SJCRH30 (cell line): ENCODE data around the gene CKLF. TPM values are rescaled to one million over a fixed set of nuclear protein-coding genes. Genes with fewer than 3 reads are reported as not detected.
"Not testable (repeated sequence)": the region's sequence is repeated elsewhere in the genome, so short reads cannot be mapped to it uniquely, and the experiment has no call there.

Experiments
- DNase-seq, 2 experiments: peaks; one replicate each; pipeline ENCODE4 v3.0.0-alpha.2; 2015 to 2020
- H3K27ac ChIP-seq: fragments of 250-450 bp; sonication (Bioruptor Pico); 2 replicates; pipeline ENCODE4 v1.5.1; 2020; ENCODE audit warnings: mild to moderate bottlenecking, moderate library complexity
- H3K27me3 ChIP-seq: fragments of 250-450 bp; sonication (Bioruptor Pico); 2 replicates; pipeline ENCODE4 v1.5.1; 2020; ENCODE audit warnings: mild to moderate bottlenecking, moderate library complexity
- H3K36me3 ChIP-seq: fragments of 250-450 bp; sonication (Bioruptor Pico); 2 replicates; pipeline ENCODE4 v1.5.1; 2020; ENCODE audit warnings: mild to moderate bottlenecking, moderate library complexity
- H3K4me1 ChIP-seq: fragments of 250-450 bp; sonication (Bioruptor Pico); 2 replicates; pipeline ENCODE4 v1.5.1; 2020; ENCODE audit warnings: mild to moderate bottlenecking, moderate library complexity
- H3K4me3 ChIP-seq: fragments of 250-450 bp; sonication (Bioruptor Pico); 2 replicates; pipeline ENCODE4 v1.5.1; 2020; ENCODE audit warnings: mild to moderate bottlenecking, moderate library complexity
- H3K9me3 ChIP-seq: fragments of 250-450 bp; sonication (Bioruptor Pico); replicated peaks from 2 replicates; pipeline ENCODE4 v1.5.1; 2020; ENCODE audit warnings: mild to moderate bottlenecking, moderate library complexity
- total RNA-seq: library from RNA; depleted of rRNA; stranded (reverse); fragments of >200 nt; shearing (Covaris generic); gene quantifications from 2 replicates; pipeline ENCODE4 v1.2.3, GENCODE V29; 2014

The CKLF gene
- total RNA-seq, 1 experiment from 2014 or later: 127 TPM

- Histone ChIP-seq H3K36me3 (no peaks in the 10 kb centered on the region), H3K9me3 (no peaks in the 10 kb centered on the region), H3K4me1 (no peaks in the 10 kb centered on the region), H3K4me3 (no peak overlapping the region), H3K27me3 (no peaks in the 10 kb centered on the region), H3K27ac (no peak overlapping the region)
- DNase-seq: no peak
These were observed 49.1 kb downstream of the CKLF start for GRCh38 chr16:66601471-66601870.

GRCh38 chr16:66603537-66604375 lies 51.4 kb downstream of the CKLF start:
- DNase-seq: peak; percentile 83 to 84
- peaks cover 5% of the 10 kb centered on the region; the same call in 1 of the 2 replicates for H3K4me1 ChIP-seq
- H3K27me3 ChIP-seq: no peaks in the 10 kb centered on the region
- H3K27ac ChIP-seq: peak overlapping the region; percentile 61
- H3K4me3 ChIP-seq: peak overlapping the region; percentile 92
- no peaks in the 10 kb centered on the region for H3K9me3 ChIP-seq
- H3K36me3 ChIP-seq: 0 out of 2 replicates have a peak, but pooled peaks cover 2% of the 10 kb centered on the region

GRCh38 chr16:66604376-66605176 lies 52.2 kb downstream of the CKLF start, which contains the start of gene CMTM3:
Gene CMTM3 (plus strand): TSS chr16:66604704. CDS start chr16:66604806, 102 bp downstream.
- Histone ChIP-seq H3K27me3 (no peaks in the 10 kb centered on the region), H3K27ac (peak within 1 kb of the TSS; percentile 61), H3K4me1 (peaks cover 7% of the 10 kb centered on the region; the same call in 1 of the 2 replicates), H3K9me3 (no peaks in the 10 kb centered on the region), H3K36me3 (0 out of 2 replicates have a peak, but pooled peaks cover 9% of the 10 kb centered on the region), H3K4me3 (peak within 1 kb of the TSS; percentile 92)
- DNase-seq: peak; percentile 84 to 88

GRCh38 chr16:66605177-66605978 lies 53.0 kb downstream of the CKLF start:
- Histone ChIP-seq H3K4me3 (peak overlapping the region; percentile 92), H3K27me3 (no peaks in the 10 kb centered on the region), H3K9me3 (no peaks in the 10 kb centered on the region), H3K27ac (peak overlapping the region; percentile 59), H3K36me3 (peaks cover 17% of the 10 kb centered on the region), H3K4me1 (peaks cover 7% of the 10 kb centered on the region; the same call in 1 of the 2 replicates)
- DNase-seq: peak; percentile 53 to 58

GRCh38 chr16:66605979-66606751 lies 53.8 kb downstream of the CKLF start:
- Histone ChIP-seq H3K4me1 (peaks cover 7% of the 10 kb centered on the region; the same call in 1 of the 2 replicates), H3K4me3 (peak overlapping the region; percentile 92), H3K27me3 (no peaks in the 10 kb centered on the region), H3K36me3 (peaks cover 24% of the 10 kb centered on the region), H3K27ac (no peak overlapping the region), H3K9me3 (no peaks in the 10 kb centered on the region)
- DNase-seq: no peak

- peak overlapping the region; percentile 29; the same call in 1 of the 2 replicates for H3K27ac ChIP-seq
- DNase-seq: peak; percentile 92 to 94
- H3K27me3 ChIP-seq: no peaks in the 10 kb centered on the region
- H3K36me3 ChIP-seq: peaks cover 45% of the 10 kb centered on the region
- no peak overlapping the region for H3K4me3 ChIP-seq
- peaks cover 7% of the 10 kb centered on the region; the same call in 1 of the 2 replicates for H3K4me1 ChIP-seq
- no peaks in the 10 kb centered on the region for H3K9me3 ChIP-seq
These were observed 56.1 kb downstream of the CKLF start for GRCh38 chr16:66608241-66609138.

- Histone ChIP-seq H3K4me1 (peaks cover 7% of the 10 kb centered on the region; the same call in 1 of the 2 replicates), H3K4me3 (no peak overlapping the region), H3K9me3 (no peaks in the 10 kb centered on the region), H3K27ac (peak overlapping the region; percentile 29; the same call in 1 of the 2 replicates), H3K36me3 (peaks cover 47% of the 10 kb centered on the region), H3K27me3 (no peaks in the 10 kb centered on the region)
- DNase-seq: no peak
These were observed 56.7 kb downstream of the CKLF start for GRCh38 chr16:66609139-66609510.

GRCh38 chr16:66610111-66610820 lies 57.9 kb downstream of the CKLF start:
- H3K4me1 ChIP-seq: peaks cover 7% of the 10 kb centered on the region; the same call in 1 of the 2 replicates
- no peak overlapping the region for H3K4me3 ChIP-seq
- no peak overlapping the region for H3K27ac ChIP-seq
- no peaks in the 10 kb centered on the region for H3K27me3 ChIP-seq
- peaks cover 47% of the 10 kb centered on the region for H3K36me3 ChIP-seq
- no peak for DNase-seq
- no peaks in the 10 kb centered on the region for H3K9me3 ChIP-seq

GRCh38 chr16:66611911-66612310 lies 59.5 kb downstream of the CKLF start:
- not testable (repeated sequence) for H3K27ac ChIP-seq, H3K27me3 ChIP-seq, DNase-seq, H3K4me3 ChIP-seq, H3K9me3 ChIP-seq, H3K4me1 ChIP-seq
- peaks cover 47% of the 10 kb centered on the region for H3K36me3 ChIP-seq

GRCh38 chr16:66612422-66612821 lies 60.0 kb downstream of the CKLF start:
- Histone ChIP-seq H3K27me3 (no peaks in the 10 kb centered on the region), H3K9me3 (no peaks in the 10 kb centered on the region), H3K4me1 (peaks cover 7% of the 10 kb centered on the region; the same call in 1 of the 2 replicates), H3K27ac (no peak overlapping the region), H3K4me3 (no peak overlapping the region), H3K36me3 (peaks cover 47% of the 10 kb centered on the region)
- DNase-seq: no peak

- Histone ChIP-seq H3K27ac (no peak overlapping the region), H3K36me3 (peaks cover 40% of the 10 kb centered on the region), H3K4me1 (peaks cover 13% of the 10 kb centered on the region), H3K4me3 (no peak overlapping the region), H3K27me3 (no peaks in the 10 kb centered on the region), H3K9me3 (no peaks in the 10 kb centered on the region)
- no peak for DNase-seq
These were observed 61.9 kb downstream of the CKLF start for GRCh38 chr16:66614161-66614802.
